Keratinocyte (primary cell): ENCODE data around the gene PTPRD.

Experiments used
- CTCF ChIP-seq, 3 experiments: IDR thresholded peaks in 1 of 3; conservative IDR thresholded peaks in 1 of 3; optimal IDR thresholded peaks in 1 of 3; 2 replicates in 2 of 3; 3 replicates in 1 of 3; pipeline versions ENCODE3 to v1.5.1; 2011; ENCODE audit warnings: low read length in 3 of 3, mild to moderate bottlenecking in 3 of 3, moderate library complexity in 2 of 3, control low read depth in 1 of 3, inconsistent platforms in 1 of 3; ENCODE audit not compliant: insufficient read depth in 2 of 3; ENCODE audit errors: extremely low read depth in 1 of 3
- EZH2 ChIP-seq: IDR thresholded peaks from one replicate; pipeline ENCODE4 v1.6.1; 2012; ENCODE audit warnings: inconsistent platforms, mild to moderate bottlenecking, low read length, moderate library complexity

- TF ChIP-seq CTCF (optimal IDR thresholded peaks at IDR 0.05 in 1 of 3, IDR thresholded peaks at IDR 0.05 in 1 of 3, conservative IDR thresholded peaks at IDR 0.05 in 1 of 3; ENCODE audit: extremely low read depth in 1 of 3, insufficient read depth in 2 of 3, low read length in 3 of 3) = no peak
- no peak for TF ChIP-seq EZH2
Measured at GRCh38 chr9:9749591-9749990, 863.2 kb downstream of the PTPRD start.
